ENCODE data around the gene TNS3. TPM values are rescaled to one million over a fixed set of nuclear protein-coding genes. Genes with fewer than 3 reads are reported as not detected.

TNS3 gene
- total RNA-seq, 1 experiment from 2014 or later: 143 TPM

DNA sequence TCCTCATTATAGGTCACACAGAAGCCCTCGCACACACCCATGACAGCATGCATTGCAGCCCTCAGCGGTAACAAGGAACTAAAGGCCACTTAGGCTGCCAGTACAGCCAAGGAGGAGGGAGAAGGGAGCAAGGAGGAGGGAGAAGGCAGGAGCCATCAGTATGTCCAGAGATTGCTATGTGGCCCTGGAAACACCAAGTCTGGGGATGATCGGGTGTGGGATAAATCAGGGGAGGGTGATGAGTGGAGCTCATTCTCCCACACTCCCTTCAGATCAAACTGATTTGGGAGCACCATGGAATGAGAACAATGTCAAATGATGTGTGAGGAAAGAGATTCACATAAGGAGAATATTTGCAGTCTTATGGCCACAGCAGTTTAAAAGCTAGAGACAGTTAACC, 350.9 kb downstream of the TNS3 start:
- Histone ChIP-seq H2AFZ (no peak overlapping the region), H3K27me3 (ENCODE audit: insufficient read depth, low read depth) (no peaks in the 10 kb centered on the region), H3K4me1 (replicated peaks; ENCODE audit: insufficient read depth) (no peaks in the 10 kb centered on the region), H3K9me3 (ENCODE audit: insufficient read depth, low read depth) (no peaks in the 10 kb centered on the region), H4K20me1 (ENCODE audit: insufficient read depth) (no peaks in the 10 kb centered on the region), H3K27ac (no peak overlapping the region), H3K4me2 (no peak overlapping the region), H3K79me2 (ENCODE audit: low read depth) (no peaks in the 10 kb centered on the region), H3K4me3 (no peak overlapping the region), H3F3A (ENCODE audit: insufficient read depth, low read depth) (no peaks in the 10 kb centered on the region), H3K9me2 (ENCODE audit: insufficient read depth) (no peaks in the 10 kb centered on the region), H3K36me3 (ENCODE audit: low read depth) (no peaks in the 10 kb centered on the region)
- CTCF ChIA-PET: no interaction called here
- no peak for DNase-seq
- TF ChIP-seq CTCF (conservative IDR thresholded peaks at IDR 0.05) (no peak), EZH2 (IDR thresholded peaks at IDR 0.05; ENCODE audit: low read depth) (no peak)
- POLR2A ChIA-PET (ENCODE audit: unreplicated experiment): no interaction called here
- intact Hi-C loops (cut with micrococcal nuclease; ENCODE audit: unreplicated experiment): no loop called here
- BruUV-seq (replicated peaks): no TSS peak

GRCh38 chr7:47228386-47229014, 353.4 kb downstream of the TNS3 start:
- H3K4me3 ChIP-seq: no peak overlapping the region
- H3K4me2 ChIP-seq: no peak overlapping the region
- H2AFZ ChIP-seq: no peak overlapping the region
- H3K9me3 ChIP-seq (ENCODE audit: insufficient read depth, low read depth): no peaks in the 10 kb centered on the region
- no peak overlapping the region for H3K27ac ChIP-seq
- H3K36me3 ChIP-seq (ENCODE audit: low read depth): no peaks in the 10 kb centered on the region
- no TSS peak for BruUV-seq (replicated peaks)
- no peaks in the 10 kb centered on the region for H3K27me3 ChIP-seq (ENCODE audit: insufficient read depth, low read depth)
- POLR2A ChIA-PET (ENCODE audit: unreplicated experiment): no interaction called here
- no peaks in the 10 kb centered on the region for H3K79me2 ChIP-seq (ENCODE audit: low read depth)
- no peak for TF ChIP-seq CTCF (conservative IDR thresholded peaks at IDR 0.05)
- no peak for TF ChIP-seq EZH2 (IDR thresholded peaks at IDR 0.05; ENCODE audit: low read depth)
- H3F3A ChIP-seq (ENCODE audit: insufficient read depth, low read depth): no peaks in the 10 kb centered on the region
- intact Hi-C loops (cut with micrococcal nuclease; ENCODE audit: unreplicated experiment): no loop called here
- H4K20me1 ChIP-seq (ENCODE audit: insufficient read depth): no peaks in the 10 kb centered on the region
- no peaks in the 10 kb centered on the region for H3K4me1 ChIP-seq (replicated peaks; ENCODE audit: insufficient read depth)
- H3K9me2 ChIP-seq (ENCODE audit: insufficient read depth): no peaks in the 10 kb centered on the region
- CTCF ChIA-PET: no interaction called here
- no peak for DNase-seq

DNA sequence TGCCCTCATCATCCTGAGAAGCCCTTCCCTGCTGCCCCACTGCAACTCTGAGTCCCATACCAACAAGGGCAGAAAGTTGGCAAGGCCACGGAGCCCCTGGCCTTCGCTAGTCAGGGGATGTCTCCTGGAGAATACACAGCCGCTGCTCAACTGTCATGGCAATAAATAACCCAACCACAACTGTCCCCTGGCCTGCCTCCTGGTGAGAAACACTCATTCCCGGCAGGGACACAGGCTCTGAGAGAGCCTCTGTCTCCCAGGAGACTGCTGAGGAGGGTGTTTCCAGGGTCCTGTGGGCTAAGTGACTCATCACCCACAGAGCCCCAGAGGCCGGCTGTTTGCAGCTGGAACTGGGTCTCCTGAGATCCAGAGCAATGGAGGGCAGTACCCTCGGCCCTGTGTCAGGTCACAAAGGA, 354.1 kb downstream of the TNS3 start:
- H3F3A ChIP-seq (ENCODE audit: insufficient read depth, low read depth): no peaks in the 10 kb centered on the region
- no peaks in the 10 kb centered on the region for H3K27me3 ChIP-seq (ENCODE audit: insufficient read depth, low read depth)
- H3K4me1 ChIP-seq (replicated peaks; ENCODE audit: insufficient read depth): no peaks in the 10 kb centered on the region
- H3K9me2 ChIP-seq (ENCODE audit: insufficient read depth): no peaks in the 10 kb centered on the region
- intact Hi-C loops (cut with micrococcal nuclease; ENCODE audit: unreplicated experiment): no loop called here
- H3K4me3 ChIP-seq: no peak overlapping the region
- POLR2A ChIA-PET (ENCODE audit: unreplicated experiment): no interaction called here
- H2AFZ ChIP-seq: no peak overlapping the region
- CTCF ChIA-PET: interaction anchor here (0.6 kb wide), 1 partner anchor 916 kb away, joined by 4 read pairs; no protein-coding TSS in a partner anchor
- H3K4me2 ChIP-seq: no peak overlapping the region
- no peaks in the 10 kb centered on the region for H3K9me3 ChIP-seq (ENCODE audit: insufficient read depth, low read depth)
- no peak for DNase-seq
- no peaks in the 10 kb centered on the region for H3K79me2 ChIP-seq (ENCODE audit: low read depth)
- H3K27ac ChIP-seq: no peak overlapping the region
- no TSS peak for BruUV-seq (replicated peaks)
- H4K20me1 ChIP-seq (ENCODE audit: insufficient read depth): no peaks in the 10 kb centered on the region
- H3K36me3 ChIP-seq (ENCODE audit: low read depth): no peaks in the 10 kb centered on the region
- no peak for TF ChIP-seq EZH2 (IDR thresholded peaks at IDR 0.05; ENCODE audit: low read depth)
- no peak for TF ChIP-seq CTCF (conservative IDR thresholded peaks at IDR 0.05)
